Measurements from ENCODE around the gene PLCB2. TPM values are rescaled to one million over a fixed set of nuclear protein-coding genes. Genes with fewer than 3 reads are reported as not detected.

Gene PLCB2
- polyA plus RNA-seq, 1 of the 3 experiments (the other 2 are of a cell fraction), result 0.15 TPM

- Histone ChIP-seq H3K9me2 (no peaks in the 10 kb centered on the region), H3K4me1 (ENCODE audit: control insufficient read depth in 1 of 2, insufficient read depth in 2 of 2, low read depth in 1 of 2, low read length in 1 of 2) (peaks cover 13 to 35% of the 10 kb centered on the region in 2 experiments), H3K9ac (no peak overlapping the region), H3K9me3 (no peaks in the 10 kb centered on the region), H3K4me2 (no peak overlapping the region), H3K27ac (ENCODE audit: low read depth in 2 of 2, low read length in 1 of 2) (no peak overlapping the region), H4K20me1 (ENCODE audit: insufficient read depth) (peaks cover 13% of the 10 kb centered on the region), H3K27me3 (ENCODE audit: insufficient read depth) (peaks cover 21% of the 10 kb centered on the region), H3K36me3 (replicated peaks in 1 of 2; ENCODE audit: control insufficient read depth in 1 of 2, insufficient read depth in 2 of 2, low read length in 1 of 2) (no peaks in the 10 kb centered on the region), H3K4me3 (ENCODE audit: low read depth in 2 of 2, low read length in 1 of 2) (no peak overlapping the region), H3K79me2 (ENCODE audit: insufficient read depth) (no peaks in the 10 kb centered on the region), H2AFZ (ENCODE audit: low read depth) (no peak overlapping the region), H3F3A (replicated peaks; ENCODE audit: insufficient read depth) (peaks cover 22% of the 10 kb centered on the region)
- TF ChIP-seq TCF12 (IDR thresholded peaks at IDR 0.05) (no peak), CHD2 (IDR thresholded peaks at IDR 0.05; ENCODE audit: low read length, partially characterized antibody) (no peak), SMC3 (IDR thresholded peaks at IDR 0.05; ENCODE audit: low read depth, low read length) (no peak), CTCF (IDR thresholded peaks at IDR 0.05) (no peak), FOSL2 (IDR thresholded peaks at IDR 0.05; ENCODE audit: borderline replicate concordance, low read depth) (no peak), MAX (IDR thresholded peaks at IDR 0.05; ENCODE audit: low read depth) (no peak), IRF3 (IDR thresholded peaks at IDR 0.05; ENCODE audit: low read depth, low read length) (no peak), ZBTB33 (IDR thresholded peaks at IDR 0.05; ENCODE audit: borderline replicate concordance, low read depth) (no peak), ELF1 (IDR thresholded peaks at IDR 0.05) (no peak), SIN3A (IDR thresholded peaks at IDR 0.05; ENCODE audit: borderline replicate concordance, low read depth, low read length) (no peak), NRF1 (IDR thresholded peaks at IDR 0.05; ENCODE audit: low read depth, low read length) (no peak), POLR2AphosphoS5 (IDR thresholded peaks at IDR 0.05; ENCODE audit: low read depth, low read length) (no peak), EP300 (IDR thresholded peaks at IDR 0.05; ENCODE audit: borderline replicate concordance in 1 of 2, low read depth in 1 of 2, low read length in 1 of 2) (no peak), RAD21 (IDR thresholded peaks at IDR 0.05; ENCODE audit: low read length) (no peak), MEF2A (IDR thresholded peaks at IDR 0.05; ENCODE audit: borderline replicate concordance, low read depth) (no peak), RFX5 (IDR thresholded peaks at IDR 0.05; ENCODE audit: low read length) (no peak), USF2 (IDR thresholded peaks at IDR 0.05; ENCODE audit: borderline replicate concordance, low read depth, low read length) (no peak), EZH2phosphoT487 (IDR thresholded peaks at IDR 0.05; ENCODE audit: borderline replicate concordance, low read depth) (no peak), USF1 (IDR thresholded peaks at IDR 0.05; ENCODE audit: borderline replicate concordance, low read depth) (no peak)
- DNase-seq, result no peak
- POLR2A ChIA-PET, result no interaction called here
- 88% methylated on average over 3 of the region's 10 CpGs for WGBS (ENCODE audit: low lambda C conversion rate)
- CTCF ChIA-PET, result interaction anchor here (0.9 to 34.5 kb wide), 4 partner anchors 12 to 58 kb away, joined by 5 to 720 read pairs (median 21); no protein-coding TSS in a partner anchor
Observed at GRCh38 chr15:40251486-40252140, 56.1 kb downstream of the PLCB2 start.

Measured in SK-N-SH (cell line).